DOHH2 (cell line): Measurements from ENCODE around the gene RCN1.

Source experiments
- H3F3A ChIP-seq: fragments of 200-600 bp; sonication (generic), shearing (Covaris generic); 2 replicates; pipeline ENCODE4 v1.6.0; 2016; ENCODE audit warnings: antibody characterized with exemption, mild to moderate bottlenecking; ENCODE audit not compliant: control insufficient read depth, insufficient read depth
- H3K27ac ChIP-seq: fragments of 200-600 bp; sonication (generic); 2 replicates; pipeline ENCODE4 v1.5.1; 2014; ENCODE audit warnings: low read depth, mild to moderate bottlenecking, low read length, moderate library complexity
- H3K27me3 ChIP-seq: fragments of 200-600 bp; sonication (generic); 2 replicates; pipeline ENCODE4 v1.6.1; 2014; ENCODE audit warnings: mild to moderate bottlenecking, low read length, mixed read lengths; ENCODE audit not compliant: control insufficient read depth
- H3K36me3 ChIP-seq: fragments of 200-600 bp; sonication (generic); 2 replicates; pipeline ENCODE4 v1.6.1; 2014; ENCODE audit warnings: mild to moderate bottlenecking, low read length, moderate library complexity, mixed read lengths; ENCODE audit not compliant: control insufficient read depth
- H3K4me1 ChIP-seq: fragments of 200-600 bp; sonication (generic); 2 replicates; pipeline ENCODE4 v1.6.1; 2014; ENCODE audit warnings: mild to moderate bottlenecking, low read length, mixed read lengths; ENCODE audit not compliant: control insufficient read depth
- H3K4me2 ChIP-seq: fragments of 200-600 bp; sonication (generic); 2 replicates; pipeline ENCODE4 v1.6.0; 2014; ENCODE audit warnings: mild to moderate bottlenecking, low read length, moderate library complexity
- H3K4me3 ChIP-seq: fragments of 200-600 bp; sonication (generic); 2 replicates; pipeline ENCODE4 v1.5.1; 2014; ENCODE audit warnings: mild to moderate bottlenecking, low read length, mixed read lengths
- H3K79me2 ChIP-seq: fragments of 200-600 bp; sonication (generic); 2 replicates; pipeline ENCODE4 v1.6.1; 2014; ENCODE audit warnings: mild to moderate bottlenecking, low read length, mixed read lengths; ENCODE audit not compliant: control insufficient read depth
- H3K9me2 ChIP-seq: fragments of 200-600 bp; sonication (generic); replicated peaks from 2 replicates; pipeline ENCODE4 v1.6.1; 2014; ENCODE audit warnings: mild to moderate bottlenecking, low read length, mixed read lengths; ENCODE audit not compliant: control insufficient read depth
- H3K9me3 ChIP-seq: fragments of 200-600 bp; sonication (generic); 2 replicates; pipeline ENCODE4 v1.6.1; 2014; ENCODE audit warnings: antibody characterized with exemption, low read length, mixed read lengths; ENCODE audit not compliant: control insufficient read depth, insufficient read depth
- H4K20me1 ChIP-seq: fragments of 200-600 bp; sonication (generic); 2 replicates; pipeline ENCODE4 v1.6.0; 2014; ENCODE audit warnings: low read depth, mild to moderate bottlenecking, antibody characterized with exemption, low read length, moderate library complexity; ENCODE audit not compliant: control insufficient read depth, insufficient read depth
- CTCF ChIP-seq: fragments of 200-600 bp; sonication (generic); IDR thresholded peaks from one replicate; pipeline ENCODE4 v1.5.1; 2014; ENCODE audit warnings: antibody characterized with exemption, mild to moderate bottlenecking, low read depth, low read length; ENCODE audit not compliant: poor library complexity, severe bottlenecking
- EZH2phosphoT487 ChIP-seq: fragments of 200-600 bp; sonication (generic); IDR thresholded peaks from 2 replicates; pipeline ENCODE4 v1.6.1; 2017; ENCODE audit warnings: borderline replicate concordance, mild to moderate bottlenecking, antibody characterized with exemption, low read length, moderate library complexity, mixed read lengths

Gene RCN1

GRCh38 chr11:32152821-32153220, 61.9 kb downstream of the RCN1 start:
- Histone ChIP-seq H4K20me1 (no peaks in the 10 kb centered on the region), H3K4me3 (no peak overlapping the region), H3K9me3 (no peaks in the 10 kb centered on the region), H3K4me2 (no peak overlapping the region), H3K27me3 (no peaks in the 10 kb centered on the region), H3K27ac (no peak overlapping the region), H3K4me1 (no peaks in the 10 kb centered on the region), H3F3A (no peaks in the 10 kb centered on the region), H3K79me2 (no peaks in the 10 kb centered on the region), H3K36me3 (no peaks in the 10 kb centered on the region), H3K9me2 (no peaks in the 10 kb centered on the region)
- TF ChIP-seq CTCF (no peak), EZH2phosphoT487 (no peak)

GRCh38 chr11:32153747-32154146, 62.9 kb downstream of the RCN1 start:
- Histone ChIP-seq H3K79me2 (no peaks in the 10 kb centered on the region), H3K4me2 (no peak overlapping the region), H3K27ac (no peak overlapping the region), H3K4me1 (no peaks in the 10 kb centered on the region), H3K36me3 (no peaks in the 10 kb centered on the region), H3K4me3 (no peak overlapping the region), H3K9me3 (no peaks in the 10 kb centered on the region), H3F3A (no peaks in the 10 kb centered on the region), H4K20me1 (no peaks in the 10 kb centered on the region), H3K27me3 (no peaks in the 10 kb centered on the region), H3K9me2 (no peaks in the 10 kb centered on the region)
- no peak for TF ChIP-seq CTCF
- TF ChIP-seq EZH2phosphoT487: no peak

- no peak overlapping the region for H3K4me2 ChIP-seq
- no peaks in the 10 kb centered on the region for H3K27me3 ChIP-seq
- no peaks in the 10 kb centered on the region for H3K4me1 ChIP-seq
- no peaks in the 10 kb centered on the region for H4K20me1 ChIP-seq
- no peaks in the 10 kb centered on the region for H3F3A ChIP-seq
- no peaks in the 10 kb centered on the region for H3K79me2 ChIP-seq
- H3K36me3 ChIP-seq: no peaks in the 10 kb centered on the region
- no peaks in the 10 kb centered on the region; the same call in 1 of the 2 replicates for H3K9me3 ChIP-seq
- H3K9me2 ChIP-seq: no peaks in the 10 kb centered on the region
- no peak overlapping the region for H3K4me3 ChIP-seq
- H3K27ac ChIP-seq: no peak overlapping the region
- no peak for TF ChIP-seq CTCF
- no peak for TF ChIP-seq EZH2phosphoT487
These were observed 63.4 kb downstream of the RCN1 start for GRCh38 chr11:32154275-32154674.
